ENCODE results near the gene PRKCA.

The PRKCA gene

DNA sequence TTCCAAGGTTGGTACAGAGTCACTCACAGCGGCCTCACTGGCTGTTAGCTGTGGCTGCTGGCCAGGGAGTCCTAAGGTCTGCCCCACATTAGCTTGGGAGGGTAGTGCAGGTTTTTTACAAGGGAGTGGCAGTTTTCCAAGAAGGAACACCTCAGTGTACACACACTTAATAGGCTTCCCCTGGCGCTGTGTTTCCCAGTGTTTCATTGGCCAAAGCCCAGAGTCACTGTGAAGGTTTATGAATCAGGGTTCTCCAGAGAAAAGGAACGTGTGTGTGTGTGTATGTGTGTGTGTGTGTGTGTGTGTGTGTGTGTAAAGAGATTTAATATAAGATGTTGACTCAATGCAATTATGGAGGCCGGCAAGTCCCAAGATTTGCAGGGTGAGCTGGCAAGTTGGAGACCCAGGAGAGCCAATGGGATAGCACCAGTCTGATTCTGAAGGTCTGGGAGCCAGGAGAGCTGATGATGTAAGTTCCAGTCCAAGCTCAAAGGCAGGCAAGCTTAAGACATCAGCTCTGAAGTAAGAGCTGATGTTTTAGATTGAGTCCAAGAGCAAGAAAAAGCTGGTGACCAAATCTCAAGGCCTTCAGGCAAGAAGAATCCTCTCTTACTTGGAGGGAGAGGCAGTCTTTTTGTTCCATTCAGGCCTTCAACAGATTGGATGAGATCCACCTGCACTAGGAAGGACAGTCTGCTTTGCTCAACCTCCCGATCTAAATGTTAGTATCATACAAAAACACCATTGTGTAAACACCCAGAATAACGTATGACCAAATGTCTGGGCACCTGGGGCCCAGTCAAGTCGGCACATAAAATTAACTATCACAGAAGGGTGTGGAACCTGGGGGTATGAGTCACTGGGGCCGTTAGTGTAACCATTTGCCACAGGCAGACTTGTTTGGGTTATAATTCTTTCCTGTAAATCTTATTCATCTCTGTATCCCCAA lies 206.8 kb downstream of the PRKCA start:
- no peak for DNase-seq

DNA sequence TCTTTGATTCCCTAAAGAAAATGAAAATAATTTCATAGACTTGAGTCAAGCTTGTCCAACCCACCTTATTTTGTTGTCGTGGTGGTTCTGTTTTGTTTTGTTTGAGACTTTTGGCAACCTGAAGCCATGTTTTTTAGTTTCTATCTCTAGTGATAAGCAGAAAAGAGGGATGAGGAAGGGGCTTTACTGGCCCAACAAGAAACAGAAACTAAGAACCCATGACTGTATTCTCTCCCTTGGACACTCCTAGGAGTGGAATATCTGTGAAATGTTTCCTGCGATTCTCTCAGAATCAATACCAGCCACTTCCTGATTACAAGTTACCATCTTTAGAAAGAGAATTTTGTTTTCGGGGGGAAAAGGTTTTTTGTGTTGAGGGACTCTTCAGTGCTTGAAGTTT lies 207.5 kb downstream of the PRKCA start:
- no peak for DNase-seq

DNA sequence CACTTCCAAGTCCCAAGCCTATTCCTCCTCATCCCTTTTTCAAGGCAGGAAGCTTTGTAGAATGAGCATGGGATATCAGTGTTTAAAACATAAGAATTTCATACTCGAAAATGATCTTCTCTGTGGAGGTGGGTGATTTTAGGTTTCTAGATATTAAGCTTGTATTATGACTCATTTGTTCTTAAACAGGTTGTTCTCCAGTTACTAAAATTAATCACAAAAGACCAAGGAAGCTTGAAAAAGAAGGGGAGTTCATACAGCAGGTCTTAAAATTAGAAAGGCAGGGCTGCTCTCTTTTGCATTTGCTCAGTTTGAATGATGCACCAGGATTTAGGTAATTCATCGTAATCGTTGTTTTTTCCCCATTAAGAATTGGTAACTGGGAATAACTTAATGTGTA lies 208.7 kb downstream of the PRKCA start:
- no peak for DNase-seq

DNA sequence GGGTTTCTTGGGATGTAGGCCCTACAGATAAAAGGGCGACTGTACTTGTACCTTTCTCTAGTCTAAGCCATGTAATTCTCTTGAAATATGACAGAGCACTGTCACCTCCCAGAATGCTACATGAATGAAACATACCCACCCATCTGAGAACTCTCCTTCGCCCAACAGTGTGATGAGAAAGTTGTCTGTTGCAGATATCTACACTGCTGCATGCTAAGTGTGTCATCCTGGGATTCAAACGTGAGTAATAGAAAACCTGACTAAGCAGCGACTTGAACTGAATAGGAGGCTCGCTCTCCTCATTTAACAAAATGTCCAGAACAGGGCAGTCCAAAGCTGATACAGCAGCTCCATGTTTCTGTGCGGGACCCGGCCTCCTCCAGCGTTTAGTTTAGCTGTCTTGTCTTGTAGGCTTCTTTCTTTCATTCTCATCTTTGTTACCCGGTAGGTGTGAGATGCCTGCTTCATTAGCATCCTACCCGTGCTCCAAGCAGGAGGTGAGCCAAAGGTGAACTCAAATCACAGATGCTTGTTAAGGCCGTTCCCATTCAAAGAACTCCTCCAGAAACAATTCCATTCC lies 211.9 kb downstream of the PRKCA start:
- DNase-seq, result no peak

DNA sequence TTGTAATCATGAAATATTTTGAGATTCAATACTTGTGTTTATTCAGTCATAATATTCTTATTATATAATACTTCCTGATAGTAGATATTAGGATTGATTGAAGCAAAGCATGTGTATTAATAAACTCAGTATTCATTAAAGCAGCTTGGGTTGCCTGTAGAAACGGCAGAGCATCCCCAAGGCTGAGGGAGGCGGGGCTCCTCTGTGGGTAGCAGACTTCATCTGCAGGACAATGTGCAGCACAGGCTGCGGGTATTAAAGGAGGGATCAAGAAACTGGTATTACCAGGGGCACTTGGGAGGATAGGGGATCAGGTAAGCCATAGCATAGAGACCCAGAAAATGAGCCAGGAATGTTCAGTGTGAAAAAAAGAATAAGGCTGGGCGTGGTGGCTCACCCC lies 213.6 kb downstream of the PRKCA start:
- DNase-seq, result no peak

DNA sequence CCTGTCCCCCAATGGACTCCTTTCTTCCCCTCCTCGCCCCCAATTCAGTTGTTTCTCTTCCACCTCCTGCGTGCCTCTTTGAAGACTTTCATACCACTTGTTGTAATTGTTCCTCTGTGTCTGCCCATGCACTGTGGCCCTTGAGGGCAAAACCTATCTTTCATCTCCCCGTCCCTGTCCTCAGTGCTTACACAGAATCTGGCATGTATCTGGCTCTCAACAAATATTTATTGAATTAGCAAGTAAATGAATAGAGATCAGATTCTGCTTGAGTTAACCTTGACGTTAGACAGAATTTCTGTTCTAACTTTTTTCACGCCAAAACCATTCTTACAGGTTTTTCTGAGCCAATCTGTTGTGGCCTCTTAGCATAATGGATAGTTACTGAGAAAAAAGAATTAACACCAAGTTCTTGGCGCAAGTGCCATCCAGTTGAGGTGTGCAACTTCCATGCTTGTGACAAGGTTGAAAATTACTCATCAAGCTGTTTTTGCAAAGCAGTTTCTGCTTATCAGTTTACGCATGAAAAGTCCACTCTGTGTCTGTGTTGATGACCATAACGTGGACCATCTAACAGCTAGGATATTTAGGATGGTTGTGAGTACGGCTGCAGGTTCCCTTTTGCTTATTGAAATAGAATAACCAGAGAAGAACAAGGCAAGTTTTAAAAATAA lies 215.1 kb downstream of the PRKCA start:
- no peak for DNase-seq

DNA sequence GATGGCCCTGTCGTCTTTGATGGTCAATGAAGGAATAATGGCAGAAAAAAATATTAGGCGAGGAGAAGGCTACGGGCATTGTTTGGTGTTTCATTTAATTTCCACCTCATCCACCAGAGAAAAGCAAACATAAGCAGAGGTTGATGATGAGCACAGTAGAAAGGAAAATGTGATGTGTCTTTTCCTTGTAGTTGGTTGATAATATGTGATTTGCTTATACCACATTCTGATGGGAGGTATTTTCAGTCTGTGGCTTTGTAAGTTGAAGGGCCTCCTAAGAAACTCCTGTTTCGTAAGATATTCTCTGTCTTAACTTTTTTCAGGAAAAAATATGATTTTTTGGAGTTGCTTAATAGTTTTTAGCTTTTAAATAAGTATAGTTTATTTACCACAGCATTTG lies 215.7 kb downstream of the PRKCA start:
- DNase-seq, result no peak

DNA sequence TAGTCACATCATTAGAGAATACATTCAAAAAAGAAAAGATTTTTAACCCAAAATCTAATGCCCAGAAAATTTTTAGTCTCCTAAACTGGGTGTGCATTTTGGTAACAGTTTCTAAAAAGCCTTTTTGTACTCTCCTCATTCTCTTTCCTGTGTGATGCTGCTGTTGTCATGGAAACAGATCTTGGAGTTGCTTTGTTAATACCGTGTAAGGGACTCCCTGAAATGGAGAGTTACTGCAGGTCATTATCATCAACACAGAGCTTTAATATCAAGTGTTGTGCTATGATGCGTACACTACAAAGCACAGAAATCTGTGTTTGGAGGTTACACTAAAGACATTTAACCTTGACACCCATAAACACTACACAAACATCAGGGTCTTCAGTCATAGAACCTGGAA lies 216.3 kb downstream of the PRKCA start:
- peak in 3 of 58 donors; percentile 29 to 68 (median 51) for DNase-seq

DNA sequence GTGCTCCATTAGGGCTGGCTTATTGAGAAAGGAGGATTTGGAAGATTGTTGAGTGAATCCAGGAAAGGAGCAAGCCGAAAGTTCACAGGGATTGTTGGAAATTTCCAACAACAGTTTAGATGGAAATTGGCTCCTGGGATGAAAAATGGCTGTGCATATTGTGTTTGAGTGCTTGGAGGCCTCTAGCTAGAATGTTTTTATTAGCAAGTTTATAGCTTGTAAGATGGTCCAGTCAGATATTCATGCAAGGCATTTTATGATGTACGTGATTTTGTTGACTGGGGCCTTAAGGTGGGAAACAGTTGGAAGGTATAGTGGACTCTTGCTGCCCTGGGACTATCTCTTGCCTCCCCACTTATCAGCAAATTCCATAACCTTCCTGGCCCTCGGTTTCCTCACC lies 216.7 kb downstream of the PRKCA start:
- no peak for DNase-seq

DNA sequence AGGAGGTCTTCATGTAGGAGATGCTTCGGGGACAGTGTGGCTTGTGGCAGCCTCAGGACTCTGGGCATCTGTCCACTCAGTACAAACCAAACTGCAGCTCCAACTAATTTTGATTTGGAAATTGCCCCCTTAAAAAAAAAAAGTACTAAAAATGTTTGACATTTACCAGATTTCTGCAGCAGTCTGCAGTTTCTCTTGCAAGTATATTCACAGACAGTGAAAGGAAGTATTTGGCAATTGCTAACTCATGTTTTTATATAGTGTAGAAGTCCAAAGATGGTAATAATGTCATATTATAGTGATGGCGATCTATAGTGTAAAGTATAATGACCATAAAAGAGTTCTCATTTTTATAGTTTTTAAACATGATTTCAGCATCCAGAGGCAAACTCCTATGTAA lies 218.6 kb downstream of the PRKCA start:
- no peak for DNase-seq

DNA sequence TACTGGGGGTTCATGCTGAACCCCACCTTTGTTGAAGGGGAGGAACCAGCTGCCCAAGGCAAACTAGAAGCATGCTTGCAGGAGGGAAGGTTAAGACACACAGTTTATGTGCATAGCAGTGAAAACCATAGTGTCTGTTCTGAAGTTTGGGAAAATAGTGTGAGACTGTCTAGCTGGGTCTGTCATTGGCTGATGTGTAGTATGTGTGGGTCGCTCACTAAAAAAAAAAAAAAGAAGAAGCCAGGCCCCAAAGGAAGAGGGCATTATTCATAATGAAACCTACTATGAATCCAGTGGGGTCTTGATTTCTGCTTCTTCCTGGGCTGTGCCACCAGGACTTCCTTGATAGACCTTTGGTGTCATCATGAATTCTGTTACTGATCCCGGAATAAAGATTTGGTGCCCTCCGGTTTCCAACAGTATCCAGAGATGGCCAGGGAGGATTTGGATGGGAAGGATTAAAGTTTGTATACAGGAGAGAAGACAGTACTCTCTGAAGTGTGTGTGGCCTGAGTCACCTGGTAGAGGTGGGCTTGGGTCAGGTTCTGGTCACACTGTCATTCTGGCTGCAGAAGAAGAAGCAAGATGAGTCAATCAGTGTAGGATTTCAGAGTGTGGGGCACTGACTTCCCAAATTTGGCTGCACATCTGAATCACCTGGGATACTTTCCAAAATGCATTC lies 220.3 kb downstream of the PRKCA start:
- no peak for DNase-seq

DNA sequence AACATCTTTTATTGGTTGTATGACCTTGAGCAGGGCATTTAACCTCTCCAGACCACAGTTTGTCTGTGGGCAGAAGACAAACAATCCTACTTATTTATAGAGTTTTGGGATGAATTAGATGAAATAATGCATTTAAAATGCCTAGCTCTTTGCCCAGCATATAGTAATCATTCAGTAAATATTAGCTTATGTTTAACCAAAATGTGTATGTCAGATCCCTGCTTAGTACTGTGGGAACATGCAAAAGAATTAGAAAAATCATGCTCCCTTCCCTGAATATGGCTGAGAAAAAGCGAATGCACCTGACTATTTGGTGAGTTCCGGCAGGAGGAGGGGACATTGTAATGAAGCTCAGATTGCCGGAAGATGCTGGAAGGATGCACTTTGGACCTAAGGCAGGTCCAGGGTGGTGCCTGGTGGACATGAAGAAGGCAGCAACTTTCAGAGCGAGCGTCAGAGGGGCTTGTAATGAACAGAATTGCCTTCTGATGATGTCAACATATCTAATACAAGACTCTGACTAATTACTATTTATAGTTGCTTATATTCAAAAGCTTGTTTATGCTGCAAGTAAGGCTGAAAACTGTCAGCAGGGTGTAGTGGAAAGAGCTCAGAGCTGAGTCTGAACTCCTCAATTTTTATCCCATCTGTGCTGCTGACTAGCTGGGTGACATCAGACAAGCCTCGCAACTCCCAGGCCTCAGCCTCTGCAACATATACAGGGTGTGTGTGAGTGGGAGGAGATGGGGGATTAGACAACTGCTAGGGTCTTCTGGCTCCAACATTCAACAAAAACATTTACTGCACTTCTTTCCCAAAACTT lies 221.2 kb downstream of the PRKCA start:
- peak in 22 of 58 donors; percentile 17 to 65 (median 38) for DNase-seq

DNA sequence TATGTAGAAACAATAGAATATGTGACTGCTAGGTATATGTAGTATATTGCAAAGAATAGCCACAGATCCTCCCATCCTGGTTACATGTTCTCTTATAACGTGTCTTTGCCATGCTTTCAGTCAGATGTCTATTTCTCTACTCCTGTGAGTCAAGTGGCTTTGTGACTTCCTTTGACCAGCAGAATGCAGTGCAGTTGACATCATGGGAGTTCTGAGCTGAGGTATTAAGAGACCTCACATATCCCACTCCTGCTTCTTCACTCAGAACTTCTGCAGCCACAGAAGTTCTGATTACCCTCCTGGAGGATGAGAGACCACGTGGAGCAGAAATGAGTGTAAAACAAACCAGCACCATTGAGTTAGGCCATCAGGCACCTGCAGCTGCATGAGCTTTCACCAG lies 222.5 kb downstream of the PRKCA start:
- DNase-seq, result no peak

DNA sequence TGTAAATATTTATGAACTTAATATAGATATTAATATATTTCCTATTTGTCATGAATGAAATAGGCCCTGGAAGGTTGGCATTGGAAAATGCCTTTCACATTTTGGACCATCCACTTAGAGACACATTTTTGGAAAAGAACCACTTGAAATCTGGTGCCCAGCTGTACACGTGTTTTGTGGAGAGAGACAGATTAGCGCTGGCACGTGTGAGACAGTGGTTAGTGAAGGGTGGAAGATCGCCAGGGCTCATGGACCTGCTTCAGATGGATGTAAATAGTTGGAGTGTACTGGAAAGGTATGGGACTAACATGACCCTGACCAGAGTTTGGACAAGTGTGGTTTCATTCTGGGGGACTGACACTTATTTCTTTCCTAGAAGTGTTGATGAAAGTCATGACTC lies 222.9 kb downstream of the PRKCA start:
- DNase-seq, result no peak

DNA sequence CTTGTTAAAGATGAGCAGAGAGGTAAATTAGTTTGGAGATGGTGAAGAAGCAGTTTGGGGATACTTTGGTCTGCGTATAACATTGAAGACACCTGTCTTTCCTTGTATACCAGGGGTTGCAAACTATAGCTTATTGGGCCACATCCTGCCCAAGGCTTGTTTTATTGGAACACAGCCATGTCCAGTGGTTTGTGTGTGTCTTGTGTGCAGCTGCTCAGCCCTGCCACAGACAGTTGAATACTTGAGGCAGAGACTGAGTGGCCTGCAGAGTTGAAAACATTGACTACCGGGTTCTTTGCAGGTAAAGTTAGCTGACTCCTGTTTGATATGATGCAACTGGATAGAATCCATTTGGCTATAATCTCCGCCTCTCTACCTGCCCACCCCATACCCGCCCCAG lies 224.4 kb downstream of the PRKCA start:
- peak in 10 of 58 donors; percentile 15 to 42 (median 28) for DNase-seq

DNA sequence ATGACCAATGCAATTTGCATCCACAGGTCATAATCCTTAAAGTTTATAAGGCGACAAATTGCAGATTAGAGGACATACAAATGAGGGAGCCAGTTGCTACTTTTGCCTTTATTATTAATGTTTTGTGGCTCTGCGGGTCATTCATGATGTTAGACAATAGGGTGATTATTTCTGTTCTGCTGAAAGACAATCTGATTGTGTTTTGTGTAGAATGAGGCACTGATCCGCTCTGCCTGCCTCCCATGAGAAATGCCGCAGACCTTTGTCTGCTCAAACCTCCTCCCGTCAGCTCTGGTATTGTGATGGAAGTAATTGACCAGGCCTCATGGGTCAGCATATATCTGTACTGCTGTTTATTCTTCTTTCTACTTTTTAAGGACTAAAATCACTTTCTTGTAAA lies 224.9 kb downstream of the PRKCA start:
- peak in 32 of 58 donors; percentile 9 to 86 (median 50) for DNase-seq

DNA sequence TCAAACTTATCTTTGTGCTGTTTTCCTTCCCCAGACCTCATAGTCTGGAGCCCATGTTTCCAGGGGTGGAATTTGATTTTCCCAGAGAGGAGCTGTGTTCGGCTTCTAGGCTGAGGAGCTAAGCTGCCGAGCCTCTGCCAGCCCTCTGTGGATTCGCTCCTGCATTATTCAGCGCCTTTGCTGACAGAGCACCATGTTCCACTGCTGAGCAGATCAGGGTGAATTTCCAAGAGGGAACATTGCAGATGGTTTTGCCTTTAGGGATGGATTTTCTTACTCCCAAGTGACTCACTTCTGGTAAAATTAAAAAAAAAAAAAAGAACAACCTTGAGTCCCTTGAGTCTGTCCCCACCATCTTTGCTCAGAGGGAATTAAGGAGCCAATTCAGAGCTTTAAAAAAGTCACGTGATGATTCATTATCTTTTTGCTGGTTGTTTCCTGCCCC lies 229.5 kb downstream of the PRKCA start:
- peak in 22 of 58 donors; percentile 18 to 74 (median 34) for DNase-seq

DNA sequence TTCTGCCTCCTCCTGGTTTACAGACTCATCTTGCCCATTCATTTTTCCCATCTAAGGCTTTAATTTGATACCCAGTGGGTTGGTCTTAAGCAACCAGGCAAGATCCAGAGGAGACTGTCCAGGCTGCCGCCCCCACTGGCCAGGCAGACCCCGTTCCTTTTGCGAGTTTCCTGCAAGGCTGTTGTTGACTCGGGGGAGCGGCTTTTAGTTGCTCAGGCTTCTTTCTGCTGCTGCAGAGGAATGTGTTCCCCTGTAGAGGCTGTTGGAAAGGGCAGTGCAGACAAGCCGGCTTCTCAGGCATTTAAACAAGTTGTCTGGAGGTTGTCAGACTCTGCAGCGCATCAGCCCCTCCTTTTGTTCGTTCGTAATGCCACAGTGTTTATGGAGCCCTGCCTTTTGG lies 231.2 kb downstream of the PRKCA start:
- DNase-seq, result peak in 45 of 58 donors; percentile 14 to 75 (median 43)

DNA sequence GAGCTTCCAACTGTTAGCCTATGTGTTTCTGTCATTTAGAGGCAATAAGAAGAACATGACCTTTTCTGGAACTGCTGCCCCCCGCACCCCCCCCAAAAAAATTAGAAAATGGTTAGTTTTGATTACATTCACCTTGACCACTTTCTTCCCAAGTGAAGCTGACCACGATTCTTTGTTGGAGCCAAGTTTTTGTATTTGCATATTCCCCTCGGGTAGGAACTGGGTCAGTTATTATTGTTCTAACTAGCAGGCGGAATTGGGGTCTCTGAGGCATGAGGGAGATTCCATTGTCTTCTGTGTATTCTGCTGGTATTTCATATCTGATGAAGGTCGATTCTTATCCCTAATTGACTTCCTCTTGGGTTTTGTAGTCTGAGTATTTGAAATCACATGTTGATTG lies 231.6 kb downstream of the PRKCA start:
- no peak for DNase-seq

DNA sequence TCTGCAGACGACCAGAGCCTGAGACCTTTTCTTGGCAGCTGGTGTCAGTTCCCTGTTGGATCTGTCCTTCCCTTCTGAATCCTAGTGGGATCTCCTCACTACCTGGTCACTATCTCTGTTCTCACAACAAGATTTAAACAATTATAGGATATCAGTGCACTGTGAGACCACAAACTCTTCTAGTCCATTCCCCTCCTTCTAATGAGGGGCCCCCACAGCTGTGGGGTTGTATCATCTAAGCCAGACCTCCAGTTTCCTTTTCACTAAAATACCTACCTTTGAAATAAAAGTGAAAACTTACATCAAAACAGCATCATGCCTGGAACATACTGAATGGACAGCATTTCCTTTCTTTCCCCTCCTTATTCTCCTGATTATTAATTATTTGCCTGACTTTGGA lies 233.2 kb downstream of the PRKCA start:
- DNase-seq, result no peak

DNA sequence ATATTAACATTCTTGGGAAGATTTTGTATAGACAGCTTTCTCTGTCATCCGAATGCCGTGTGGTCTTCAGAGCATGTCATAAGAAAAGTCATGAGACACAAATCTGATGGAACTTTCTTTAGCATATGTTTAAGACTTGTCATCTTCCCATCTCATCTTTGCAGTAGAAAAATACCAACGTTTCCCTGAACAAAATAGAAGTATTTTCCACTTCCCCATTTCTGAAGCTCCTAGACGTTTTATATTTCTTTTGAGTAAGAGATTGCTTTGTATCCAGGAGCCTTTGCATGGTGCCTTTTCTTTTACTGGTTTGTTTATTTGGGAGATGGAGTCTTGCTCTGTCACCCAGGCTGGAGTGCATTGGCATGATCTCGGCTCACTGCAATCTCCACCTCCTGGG lies 235.1 kb downstream of the PRKCA start:
- no peak for DNase-seq
